GM12865 (cell line): Measurements from ENCODE around the gene PSMC4.

Experiments
- DNase-seq: peaks from one replicate; pipeline ENCODE4 v3.0.0; 2010; ENCODE audit warnings: low read depth
- H3K4me3 ChIP-seq: 2 replicates; pipeline ENCODE4 v1.5.1; 2011; ENCODE audit warnings: mild to moderate bottlenecking, low read depth, low read length, control low read depth
- TF ChIP-seq, protein P1 (sequence below): IDR thresholded peaks from 2 replicates; pipeline ENCODE4 v1.5.1; 2011; ENCODE audit warnings: low read length, control low read depth, low read depth, inconsistent platforms; ENCODE audit not compliant: insufficient read depth; ENCODE audit errors: missing control alignments

PSMC4 gene

DNA sequence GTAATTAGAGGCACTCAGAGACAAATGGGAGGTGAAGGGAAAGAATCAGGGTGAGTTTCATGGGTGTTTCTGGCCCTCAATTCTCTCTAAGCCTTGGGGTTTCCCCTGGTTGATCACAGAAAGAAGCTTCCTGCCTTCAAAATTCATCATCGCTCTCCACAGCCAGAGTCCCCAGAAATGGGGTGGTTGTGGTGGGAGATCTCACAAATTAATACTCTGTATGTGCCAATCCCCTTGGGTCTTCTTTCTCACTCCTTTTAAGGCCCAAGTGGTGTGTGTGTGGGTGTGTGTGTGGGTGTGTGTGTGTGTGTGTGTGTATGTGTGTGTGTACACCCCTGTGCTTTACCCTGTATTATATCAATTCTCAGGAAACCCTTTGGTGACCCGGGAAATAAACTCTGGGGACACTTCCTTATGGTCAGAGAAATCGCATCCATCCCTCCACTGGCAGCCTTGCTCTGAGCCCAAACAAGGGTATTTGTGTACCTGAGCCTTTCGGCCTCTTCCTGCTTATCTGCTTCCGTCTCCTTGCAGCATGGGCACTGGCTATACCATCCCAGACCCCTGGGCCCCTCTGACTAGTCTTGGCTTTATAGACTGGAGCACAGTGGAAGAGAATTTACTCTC lies 33.8 kb upstream of the PSMC4 start:
- TF ChIP-seq, protein P1, sequence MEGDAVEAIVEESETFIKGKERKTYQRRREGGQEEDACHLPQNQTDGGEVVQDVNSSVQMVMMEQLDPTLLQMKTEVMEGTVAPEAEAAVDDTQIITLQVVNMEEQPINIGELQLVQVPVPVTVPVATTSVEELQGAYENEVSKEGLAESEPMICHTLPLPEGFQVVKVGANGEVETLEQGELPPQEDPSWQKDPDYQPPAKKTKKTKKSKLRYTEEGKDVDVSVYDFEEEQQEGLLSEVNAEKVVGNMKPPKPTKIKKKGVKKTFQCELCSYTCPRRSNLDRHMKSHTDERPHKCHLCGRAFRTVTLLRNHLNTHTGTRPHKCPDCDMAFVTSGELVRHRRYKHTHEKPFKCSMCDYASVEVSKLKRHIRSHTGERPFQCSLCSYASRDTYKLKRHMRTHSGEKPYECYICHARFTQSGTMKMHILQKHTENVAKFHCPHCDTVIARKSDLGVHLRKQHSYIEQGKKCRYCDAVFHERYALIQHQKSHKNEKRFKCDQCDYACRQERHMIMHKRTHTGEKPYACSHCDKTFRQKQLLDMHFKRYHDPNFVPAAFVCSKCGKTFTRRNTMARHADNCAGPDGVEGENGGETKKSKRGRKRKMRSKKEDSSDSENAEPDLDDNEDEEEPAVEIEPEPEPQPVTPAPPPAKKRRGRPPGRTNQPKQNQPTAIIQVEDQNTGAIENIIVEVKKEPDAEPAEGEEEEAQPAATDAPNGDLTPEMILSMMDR: no peak
- H3K4me3 ChIP-seq: no peak overlapping the region
- peak; percentile 55 for DNase-seq

DNA sequence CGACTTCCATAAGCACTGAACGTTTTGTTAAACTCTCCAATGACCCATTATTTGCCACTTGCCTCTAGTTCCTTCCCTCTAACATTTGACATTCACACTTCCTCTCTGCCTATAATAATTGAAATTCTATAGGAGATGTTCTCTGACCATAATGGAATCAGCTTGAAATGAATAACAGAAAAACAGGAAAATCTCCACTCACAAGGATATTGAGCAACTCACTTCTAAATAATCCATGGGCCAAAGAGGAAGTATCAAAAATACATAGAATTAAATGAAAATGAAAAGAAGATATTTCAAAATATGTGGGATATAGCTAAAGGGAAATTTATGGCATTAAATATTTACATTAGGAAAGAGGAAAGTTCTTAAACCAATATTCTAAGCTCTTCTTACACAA lies 33.2 kb upstream of the PSMC4 start:
- DNase-seq: no peak
- no peak overlapping the region for H3K4me3 ChIP-seq
- TF ChIP-seq, protein P1: no peak

DNA sequence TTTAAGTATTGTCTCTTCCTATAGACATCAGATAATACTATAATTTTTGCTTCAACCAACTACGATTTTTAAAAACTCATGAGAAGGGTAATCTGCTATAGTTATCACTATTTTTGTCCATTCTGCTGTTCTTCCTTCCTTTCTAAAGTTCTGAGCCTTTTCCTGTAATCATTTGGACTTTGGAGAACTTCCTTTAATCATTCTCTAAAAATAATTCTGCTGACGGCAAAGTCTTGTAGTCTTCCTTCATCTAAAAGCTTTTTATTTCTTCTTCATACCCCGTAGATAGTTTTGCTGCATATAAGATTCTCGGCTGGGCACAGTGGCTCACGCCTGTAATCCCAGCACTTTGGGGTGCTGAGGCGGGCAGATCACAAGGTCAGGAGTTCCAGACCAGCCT lies 31.4 kb upstream of the PSMC4 start:
- no peak overlapping the region for H3K4me3 ChIP-seq
- DNase-seq: no peak
- TF ChIP-seq, protein P1: no peak

DNA sequence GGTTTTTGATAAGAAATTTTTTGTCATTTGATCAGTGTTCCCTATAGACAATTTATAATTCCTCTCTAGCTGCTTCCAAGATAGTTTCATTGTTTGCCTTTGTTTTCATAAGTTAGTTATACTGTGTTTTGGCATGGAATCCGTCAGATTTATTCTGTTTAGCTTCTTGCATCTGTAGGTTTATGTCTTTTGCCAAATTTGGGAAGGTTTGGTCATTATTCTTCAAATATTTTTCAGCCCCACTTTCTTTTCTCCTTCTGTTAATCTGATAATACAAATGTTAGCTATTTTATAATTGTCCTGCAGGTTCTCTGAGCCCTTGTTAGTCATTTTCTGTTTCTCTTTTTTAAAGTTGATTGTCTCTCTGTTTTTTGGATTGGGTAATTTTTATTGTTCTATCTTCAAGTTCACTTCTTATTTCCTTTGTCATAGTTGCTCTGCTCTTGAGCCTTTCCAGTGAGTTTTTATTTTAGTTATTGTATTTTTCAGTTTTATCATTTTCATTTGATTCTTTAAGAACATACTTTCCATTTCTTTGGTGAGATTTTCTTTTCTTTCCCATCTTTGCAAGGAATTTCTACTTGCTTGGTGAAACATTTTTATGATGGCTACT lies 30.6 kb upstream of the PSMC4 start:
- TF ChIP-seq, protein P1: no peak
- no peak overlapping the region for H3K4me3 ChIP-seq
- DNase-seq: no peak

DNA sequence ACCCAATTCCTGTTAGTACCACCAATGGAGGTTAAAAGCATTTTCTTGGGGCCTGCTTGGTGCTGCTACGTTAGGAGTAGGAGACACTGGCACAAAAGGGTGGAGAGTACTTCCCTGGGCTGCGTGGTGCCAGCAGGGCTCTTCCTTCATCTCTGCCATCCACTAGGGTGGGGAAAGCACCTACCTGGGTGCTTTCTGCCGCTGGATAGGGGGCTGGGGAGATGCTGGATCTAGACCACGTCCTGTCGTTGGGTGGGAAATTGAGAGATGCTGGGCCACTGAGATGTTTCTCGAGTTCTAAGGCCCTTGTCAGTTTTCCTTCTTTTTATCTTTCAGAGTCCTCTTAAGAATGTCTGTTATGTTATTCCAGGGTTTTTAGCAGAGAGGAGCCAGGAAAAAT lies 29.8 kb upstream of the PSMC4 start:
- TF ChIP-seq, protein P1: no peak
- DNase-seq: no peak
- 0 out of 2 replicates have a peak overlapping the region, but pooled peaks have one; percentile 0 for H3K4me3 ChIP-seq

DNA sequence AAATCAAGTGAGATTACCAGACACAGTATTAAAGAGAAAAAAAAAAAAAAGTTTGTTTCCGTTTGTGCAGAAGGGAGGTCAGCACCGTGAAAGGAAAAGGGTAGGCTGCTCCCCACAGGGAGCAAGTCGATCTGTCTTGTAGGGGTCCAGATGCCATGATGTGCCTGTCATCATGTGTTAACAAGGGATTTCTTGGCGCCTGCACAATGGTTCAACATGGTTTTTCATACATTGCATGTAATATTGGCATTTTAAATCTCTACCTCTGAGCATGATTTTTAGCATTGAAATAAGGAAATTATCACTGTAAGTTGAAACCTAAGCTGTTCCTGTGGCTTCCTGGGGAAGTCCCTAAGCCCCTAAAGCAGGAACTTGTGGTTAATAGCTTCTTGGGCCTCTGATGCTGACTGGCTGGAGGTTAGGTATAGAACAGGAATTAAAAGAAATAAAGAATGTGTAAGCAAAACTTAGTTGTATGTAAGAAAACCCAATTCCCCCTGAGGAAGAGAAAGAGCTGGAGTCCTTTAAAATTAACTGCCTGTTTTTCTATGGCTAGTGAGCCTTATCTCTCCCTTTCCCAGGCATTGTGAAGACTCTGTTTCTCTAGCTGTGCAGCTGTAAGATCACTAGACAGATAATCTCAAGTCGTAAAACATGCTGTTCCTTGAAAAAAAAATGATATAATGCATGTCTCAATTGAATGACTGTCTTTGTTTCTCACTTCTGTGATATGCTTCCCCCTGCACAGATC lies 29.2 kb upstream of the PSMC4 start:
- peak overlapping the region; percentile 13 for H3K4me3 ChIP-seq
- peak; percentile 85 for DNase-seq
- TF ChIP-seq, protein P1: no peak
